ELF-1 (cell line): ENCODE results near the gene INF2.
"Not testable (repeated sequence)": the region's sequence is repeated elsewhere in the genome, so short reads cannot be mapped to it uniquely, and the experiment has no call there.

Source experiments
- DNase-seq: peaks from one replicate; pipeline ENCODE4 v3.0.0-alpha.2; 2016; ENCODE audit warnings: low read depth, low spot score

INF2 gene

DNA sequence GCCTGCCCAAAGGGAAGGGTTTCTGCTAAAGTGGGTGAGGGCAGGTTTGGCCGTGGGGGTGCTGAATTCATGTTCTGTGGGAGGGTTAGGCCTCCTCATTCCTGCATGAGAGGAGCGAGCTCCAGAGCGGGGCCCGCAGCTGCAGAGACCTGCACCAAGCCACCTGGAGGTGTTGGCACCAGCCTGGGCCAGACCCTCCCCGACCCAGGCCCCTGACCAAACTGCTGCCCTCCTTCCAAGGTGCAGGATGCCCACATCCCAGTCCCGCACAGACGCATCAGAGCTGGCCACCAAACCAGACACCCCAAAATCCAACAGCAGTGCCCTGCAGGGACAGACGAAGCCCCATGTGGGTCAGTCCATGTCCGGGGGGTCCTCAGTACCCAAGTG lies 45.2 kb downstream of the INF2 start:
- DNase-seq = no peak

DNA sequence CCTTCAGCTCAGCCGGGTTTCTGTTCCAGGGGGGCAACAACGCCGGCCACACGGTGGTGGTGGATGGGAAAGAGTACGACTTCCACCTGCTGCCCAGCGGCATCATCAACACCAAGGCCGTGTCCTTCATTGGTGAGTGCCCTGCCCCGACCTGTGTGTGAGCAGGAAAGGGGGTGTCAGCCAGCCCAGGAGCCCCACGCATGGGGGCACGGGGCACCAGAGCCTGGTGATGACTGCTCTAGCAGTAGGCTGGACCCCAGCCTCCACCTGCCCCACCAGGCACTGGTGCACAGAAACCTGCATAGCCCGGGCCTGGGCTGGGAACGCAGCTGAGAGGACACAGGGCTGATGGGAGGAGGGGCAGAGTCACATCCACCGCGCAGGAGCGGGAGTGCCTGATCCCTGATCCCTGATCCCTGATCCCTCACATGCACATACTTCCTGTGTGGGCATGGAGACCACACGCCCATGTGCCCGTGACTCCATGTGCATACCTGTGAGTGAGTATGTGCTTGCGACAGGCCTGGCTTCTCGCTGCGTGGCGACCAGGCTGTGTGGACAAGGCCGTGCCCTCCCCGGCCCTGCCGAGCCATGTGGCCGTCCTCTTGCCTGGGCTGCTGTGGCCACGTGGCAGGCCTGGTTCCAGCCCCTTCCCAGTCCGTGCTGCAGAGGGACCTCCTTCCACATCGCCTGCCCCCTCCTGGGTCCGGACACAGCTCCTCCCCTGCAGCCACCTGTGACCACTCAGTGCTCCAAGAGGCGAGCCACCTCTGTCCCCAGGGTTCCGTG lies 45.8 kb downstream of the INF2 start:
- no peak for DNase-seq

DNA sequence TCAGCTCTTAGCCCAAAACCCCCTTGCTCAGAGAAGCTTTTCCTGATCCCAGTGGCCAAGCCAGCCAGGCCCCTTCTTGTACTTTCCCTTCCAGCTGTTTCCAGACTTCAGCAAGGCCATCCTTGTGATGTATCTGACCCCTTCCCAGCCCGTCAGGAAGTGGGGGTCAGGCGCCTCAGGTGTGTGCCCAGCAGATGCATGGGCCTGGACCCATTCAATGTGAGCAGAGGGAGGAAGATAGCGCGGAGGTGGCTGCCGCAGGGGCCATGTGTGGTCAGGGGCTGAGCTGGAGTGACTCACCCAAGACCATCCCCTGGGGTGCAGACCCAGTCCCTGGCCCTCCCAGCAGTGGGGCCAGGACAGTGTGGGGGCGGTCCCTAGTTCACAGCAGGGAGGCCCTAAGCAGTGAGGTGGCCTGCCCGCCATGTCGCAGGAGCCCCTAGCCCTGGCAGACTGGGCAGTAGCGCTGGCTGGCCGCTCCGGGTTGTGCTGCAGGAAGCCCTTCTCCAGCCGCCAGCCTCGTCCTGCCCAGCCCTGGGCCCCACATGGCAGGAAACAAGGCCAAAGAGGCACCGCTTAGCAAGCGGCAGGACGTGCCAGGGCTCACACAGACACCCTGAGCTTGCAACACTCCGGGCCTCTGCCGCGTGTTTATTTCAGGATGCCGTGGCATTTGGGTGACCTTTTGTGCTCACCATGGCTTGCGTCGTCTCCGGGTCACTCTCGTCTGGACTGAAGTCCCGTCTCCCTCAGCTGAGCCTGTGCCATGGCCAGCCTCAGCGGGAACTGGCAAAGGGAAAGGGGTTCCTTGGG lies 46.6 kb downstream of the INF2 start:
- DNase-seq = peak; percentile 23

DNA sequence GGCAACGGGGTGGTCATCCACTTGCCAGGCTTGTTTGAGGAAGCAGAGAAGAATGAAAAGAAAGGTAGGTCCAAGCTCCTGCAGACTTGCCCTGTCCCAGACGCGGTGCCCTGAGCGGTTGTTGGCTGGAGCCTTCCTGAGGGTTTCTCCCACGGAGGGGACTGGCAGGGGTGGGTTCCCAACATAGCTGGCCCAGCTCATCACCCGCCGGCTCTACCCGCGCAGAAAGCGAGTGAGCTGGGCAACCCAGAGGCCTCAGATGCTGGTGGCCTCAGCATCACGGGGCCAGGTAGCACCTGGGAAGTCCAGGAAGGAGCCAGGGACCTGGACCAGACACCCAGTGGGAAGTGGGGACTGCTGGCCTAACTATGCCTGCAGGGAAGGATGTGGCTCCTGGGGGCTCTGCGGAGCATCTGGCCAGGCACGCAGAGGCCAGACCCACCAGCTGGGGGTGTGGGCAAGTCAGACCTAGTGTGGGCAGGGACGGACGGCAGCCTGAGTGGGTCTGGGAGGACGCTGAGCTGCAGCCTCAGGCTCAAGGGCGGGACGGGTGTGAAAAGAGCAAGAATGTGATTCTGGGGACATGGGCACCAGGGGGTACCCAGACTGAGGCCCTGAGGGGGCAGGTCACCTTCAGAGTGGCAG lies 49.1 kb downstream of the INF2 start:
- DNase-seq = no peak

DNA sequence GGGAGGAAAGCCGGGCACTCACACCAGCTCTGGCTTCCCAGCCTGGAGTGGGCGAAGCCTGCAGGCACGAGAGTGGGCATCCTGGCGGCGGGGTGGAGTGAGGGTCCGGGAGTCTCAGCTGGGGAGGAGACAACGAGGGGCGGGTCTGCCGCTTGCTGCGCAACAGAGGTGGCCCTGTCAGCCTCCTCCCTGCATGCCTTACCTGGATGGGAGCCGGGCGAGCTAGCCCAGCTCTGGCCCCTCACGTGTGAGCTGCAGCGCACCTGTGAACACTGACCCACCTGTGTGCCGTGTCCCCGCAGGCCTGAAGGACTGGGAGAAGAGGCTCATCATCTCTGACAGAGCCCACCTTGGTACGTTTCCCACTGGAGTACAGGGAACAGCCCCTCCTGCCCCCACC lies 49.6 kb downstream of the INF2 start:
- DNase-seq = no peak

DNA sequence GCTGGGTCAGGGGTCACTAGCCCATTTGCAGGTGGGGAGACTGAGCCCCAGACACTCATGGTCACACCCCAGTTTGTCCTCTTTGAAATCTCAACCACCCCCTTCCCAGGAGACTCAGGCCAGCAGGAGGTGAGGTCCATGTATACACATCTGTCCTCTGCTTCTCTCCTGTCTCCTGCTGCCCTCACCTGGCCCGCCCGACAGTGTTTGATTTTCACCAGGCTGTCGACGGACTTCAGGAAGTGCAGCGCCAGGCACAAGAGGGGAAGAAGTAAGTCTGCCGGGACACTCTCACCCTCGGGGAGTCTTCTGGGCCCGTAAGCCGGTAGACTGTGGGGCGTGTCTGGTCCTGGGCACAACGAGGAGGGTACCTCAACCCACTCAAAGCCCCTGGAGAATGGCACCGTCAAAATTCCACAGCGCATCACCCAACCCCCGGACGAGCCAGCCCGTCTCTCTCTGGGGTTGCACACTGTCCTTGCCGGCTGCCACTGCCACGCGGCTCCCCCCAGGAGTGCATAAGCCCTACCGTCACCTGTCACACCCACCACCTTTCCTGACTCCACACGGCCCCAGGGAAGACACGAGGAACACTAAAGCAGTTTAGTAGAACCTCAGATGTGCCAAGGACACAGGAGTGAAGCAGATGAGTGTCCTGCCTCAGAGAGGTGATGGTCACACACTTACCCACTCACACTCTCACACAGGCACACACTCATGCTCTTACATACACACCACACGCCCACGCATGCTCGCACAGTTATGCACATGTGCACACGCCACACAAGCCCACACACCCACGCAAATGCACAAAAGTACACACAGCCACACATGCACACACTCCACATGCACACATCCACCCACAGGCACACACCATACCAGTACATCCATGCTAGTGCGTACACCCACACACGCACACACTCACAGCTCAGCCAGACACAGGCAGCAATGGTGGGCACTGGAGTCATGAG lies 50.4 kb downstream of the INF2 start:
- no peak for DNase-seq

DNA sequence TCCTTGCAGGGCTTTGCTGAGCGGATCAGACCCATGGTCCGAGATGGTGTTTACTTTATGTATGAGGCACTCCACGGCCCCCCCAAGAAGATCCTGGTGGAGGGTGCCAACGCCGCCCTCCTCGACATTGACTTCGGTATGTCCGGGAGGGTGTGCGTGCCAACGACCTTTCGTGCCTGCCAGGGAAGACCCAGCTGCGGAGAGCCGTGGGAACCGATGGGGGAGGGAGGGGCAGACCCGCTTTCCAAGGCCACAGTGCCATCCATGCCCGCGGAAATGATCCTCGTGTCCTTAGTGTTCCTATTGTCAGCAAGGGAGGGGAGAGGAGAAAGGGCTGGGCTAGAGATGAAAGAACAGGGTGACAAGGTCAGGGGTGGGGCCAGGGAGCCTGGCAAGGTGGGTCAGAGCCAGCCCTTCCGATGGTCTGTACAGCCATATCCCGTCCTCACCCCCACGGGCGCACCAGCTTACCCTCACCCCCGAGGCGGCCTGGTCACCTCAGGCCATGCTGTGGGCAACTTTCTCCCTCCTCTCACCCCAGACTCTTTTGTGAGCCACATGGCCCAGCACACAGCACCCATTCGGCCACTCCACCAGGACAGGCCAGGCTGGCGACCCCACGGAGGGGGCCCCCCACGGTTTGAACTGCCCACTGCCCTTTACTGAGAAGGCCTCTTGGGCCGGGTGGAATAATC lies 51.8 kb downstream of the INF2 start:
- no peak for DNase-seq

DNA sequence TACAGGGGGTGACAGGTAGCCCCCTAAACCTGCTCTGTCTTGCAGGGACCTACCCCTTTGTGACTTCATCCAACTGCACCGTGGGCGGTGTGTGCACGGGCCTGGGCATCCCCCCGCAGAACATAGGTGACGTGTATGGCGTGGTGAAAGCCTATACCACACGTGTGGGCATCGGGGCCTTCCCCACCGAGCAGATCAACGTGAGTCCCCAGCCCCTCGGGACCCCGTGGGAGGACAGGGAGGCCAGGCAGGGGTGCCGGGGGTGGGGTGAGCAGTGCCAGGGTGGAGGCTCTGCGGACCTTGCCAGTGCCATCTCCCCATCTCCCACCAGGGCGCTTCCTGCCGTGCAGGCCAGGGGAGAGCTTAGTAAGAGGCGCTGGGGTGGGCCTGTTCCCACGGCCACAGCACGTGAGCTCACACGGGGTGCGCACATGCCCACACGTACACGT lies 52.4 kb downstream of the INF2 start:
- DNase-seq = no peak

DNA sequence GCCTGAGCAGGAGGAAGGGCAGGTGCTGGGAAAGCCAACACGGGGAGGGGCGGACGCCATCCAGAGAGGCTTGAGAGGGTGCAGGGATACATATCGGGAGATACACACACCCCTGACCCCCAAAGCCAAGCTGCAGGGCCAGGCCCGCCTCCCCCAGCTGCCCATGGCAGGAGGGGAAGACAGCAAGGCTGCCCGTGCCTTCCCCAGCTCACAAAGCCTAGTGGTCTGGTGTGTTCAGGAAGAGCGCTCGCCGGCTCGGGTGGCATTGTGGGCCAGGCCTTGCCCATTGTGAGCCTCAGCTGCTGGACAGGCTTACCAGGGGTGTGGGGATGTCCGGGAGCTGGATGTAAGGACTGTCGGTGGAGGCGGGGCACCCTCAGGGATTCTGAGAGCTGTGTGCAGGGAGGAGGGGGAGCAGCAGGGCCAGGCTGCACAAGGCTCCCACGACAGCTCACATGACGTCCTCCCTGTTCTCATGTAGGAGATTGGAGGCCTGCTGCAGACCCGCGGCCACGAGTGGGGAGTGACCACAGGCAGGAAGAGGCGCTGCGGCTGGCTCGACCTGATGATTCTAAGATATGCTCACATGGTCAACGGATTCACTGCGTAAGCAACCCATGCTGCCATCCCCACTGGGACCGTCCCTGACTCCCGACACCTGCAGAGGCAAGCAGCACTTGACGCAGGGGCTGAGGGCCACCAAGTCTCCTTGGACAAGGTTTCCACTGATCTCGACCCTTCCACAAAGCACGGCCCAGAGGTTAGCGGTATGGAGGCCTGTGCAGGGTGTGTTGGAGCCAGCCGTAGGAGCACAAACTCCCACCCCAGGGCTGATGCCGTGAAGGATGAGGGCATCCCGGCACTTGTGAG lies 53.4 kb downstream of the INF2 start:
- DNase-seq = no peak

DNA sequence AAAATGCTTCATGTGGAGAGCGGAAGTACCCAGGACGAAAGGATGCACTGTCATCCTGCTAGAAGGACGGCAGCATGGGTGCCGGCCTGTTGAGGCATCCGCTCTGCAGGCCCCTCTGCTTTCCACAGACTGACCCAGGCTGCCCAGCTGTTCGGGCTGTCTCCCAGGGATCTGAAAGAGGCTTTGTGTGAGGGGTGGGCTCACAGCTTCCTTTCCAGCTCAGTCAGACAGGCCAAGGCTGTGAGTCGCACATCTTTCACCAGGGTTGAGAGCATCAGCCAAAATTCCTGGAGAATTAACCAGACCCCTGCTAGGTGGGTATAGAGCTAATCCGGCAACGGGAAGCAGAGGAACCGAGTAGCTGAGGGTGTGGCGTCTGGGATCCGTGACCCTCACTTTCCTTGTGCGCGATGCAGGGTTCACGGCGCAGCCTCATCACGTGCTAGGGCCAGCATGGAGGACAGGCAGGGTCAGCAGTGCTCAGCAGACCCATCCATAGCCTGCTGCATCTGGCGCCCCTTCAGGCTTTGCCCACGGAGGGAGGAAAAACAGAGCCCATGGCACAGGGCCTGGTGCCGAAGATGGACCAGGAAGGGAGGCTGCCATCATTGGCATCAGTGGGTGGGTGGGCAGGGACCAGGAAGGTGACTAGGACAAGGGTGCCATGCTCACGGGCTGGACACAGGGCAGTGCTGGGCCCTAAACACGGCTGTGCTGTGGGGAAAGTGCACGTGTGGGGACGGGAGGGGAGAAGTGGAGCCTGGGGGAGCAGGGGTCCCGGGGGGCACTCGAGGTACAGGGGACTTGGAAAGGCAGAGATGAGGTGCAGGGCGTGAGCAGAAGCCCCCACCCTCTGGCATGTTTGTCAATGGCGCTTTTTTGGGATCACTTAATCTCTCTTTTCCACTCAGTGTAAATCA lies 54.3 kb downstream of the INF2 start:
- DNase-seq = no peak

DNA sequence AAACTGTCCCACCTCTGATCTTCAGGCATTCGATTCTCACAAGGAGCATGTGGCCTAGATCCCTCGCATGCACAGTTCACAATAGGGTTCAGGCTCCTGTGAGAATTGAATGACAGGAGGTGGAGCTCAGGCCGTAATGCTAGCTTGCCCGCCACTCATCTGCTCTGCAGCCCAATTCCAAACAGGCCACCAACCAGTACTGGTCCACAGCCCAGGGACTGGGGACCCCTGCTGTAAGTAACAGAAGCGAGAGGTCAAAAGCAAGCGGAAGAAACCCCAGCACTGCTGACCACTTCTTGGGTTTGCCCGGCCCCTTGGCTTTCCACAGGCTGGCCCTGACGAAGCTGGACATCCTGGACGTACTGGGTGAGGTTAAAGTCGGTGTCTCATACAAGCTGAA lies 55.1 kb downstream of the INF2 start:
- DNase-seq = no peak

DNA sequence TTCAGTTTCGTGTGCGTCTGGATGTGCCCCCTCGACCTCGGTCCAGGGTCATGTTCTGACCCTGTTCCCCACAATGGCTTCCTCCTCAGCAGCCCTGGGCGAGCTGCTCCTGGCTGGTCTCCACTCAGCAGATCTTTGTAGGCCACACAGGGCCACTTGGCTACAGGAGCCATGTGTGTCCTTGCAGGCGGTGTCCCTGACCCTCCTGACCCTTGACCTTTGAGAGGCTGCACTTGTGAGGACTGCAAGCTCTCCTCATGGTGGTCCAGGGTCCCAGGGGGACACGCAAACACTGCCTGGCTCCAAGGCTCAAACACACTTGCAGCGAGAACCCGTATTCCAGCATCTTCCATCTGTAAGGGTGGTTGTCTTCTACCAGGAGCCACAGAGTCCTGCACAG lies 56.0 kb downstream of the INF2 start:
- no peak for DNase-seq

DNA sequence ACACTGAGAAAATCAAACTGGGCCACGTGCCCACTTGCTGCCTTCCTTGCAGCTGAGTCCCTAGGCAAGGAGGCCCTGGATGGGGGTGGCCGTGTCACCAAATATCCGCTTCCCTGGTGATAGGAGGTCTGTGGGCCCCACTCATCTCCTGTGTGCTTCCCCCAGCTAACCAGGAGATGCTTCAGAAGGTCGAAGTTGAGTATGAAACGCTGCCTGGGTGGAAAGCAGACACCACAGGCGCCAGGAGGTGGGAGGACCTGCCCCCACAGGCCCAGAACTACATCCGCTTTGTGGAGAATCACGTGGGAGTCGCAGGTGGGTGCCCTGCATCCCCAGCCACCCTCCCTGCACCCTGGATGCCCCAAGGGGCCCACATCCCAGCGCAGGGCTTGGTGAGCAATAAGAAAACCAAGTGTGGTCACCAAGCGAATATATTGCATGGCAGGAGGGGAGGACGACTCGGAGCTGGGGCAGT lies 56.7 kb downstream of the INF2 start:
- no peak for DNase-seq

DNA sequence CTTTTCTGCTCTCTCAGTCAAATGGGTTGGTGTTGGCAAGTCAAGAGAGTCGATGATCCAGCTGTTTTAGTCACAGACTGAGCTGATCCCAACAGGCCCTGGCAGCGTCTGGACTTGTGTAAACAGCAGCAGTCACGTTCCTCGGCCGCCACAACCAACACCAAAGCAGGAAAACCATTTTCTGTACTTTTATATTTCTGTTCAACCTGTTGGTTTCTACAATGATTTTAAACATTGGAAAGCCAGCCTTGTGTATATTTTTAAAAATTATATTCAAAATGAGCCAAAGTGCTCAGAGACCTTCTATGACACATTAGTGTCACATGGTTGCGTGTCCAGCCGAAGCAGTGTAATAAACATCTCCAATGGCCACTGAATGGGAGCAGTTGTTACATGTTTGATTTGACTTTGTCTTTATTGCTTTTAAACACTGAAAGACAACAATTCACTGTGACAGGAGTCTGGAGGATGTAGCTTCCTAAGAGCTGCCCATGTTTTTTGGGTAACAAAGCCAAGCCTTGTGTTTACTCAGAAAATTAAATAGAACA lies 57.6 kb downstream of the INF2 start:
- DNase-seq = no peak

DNA sequence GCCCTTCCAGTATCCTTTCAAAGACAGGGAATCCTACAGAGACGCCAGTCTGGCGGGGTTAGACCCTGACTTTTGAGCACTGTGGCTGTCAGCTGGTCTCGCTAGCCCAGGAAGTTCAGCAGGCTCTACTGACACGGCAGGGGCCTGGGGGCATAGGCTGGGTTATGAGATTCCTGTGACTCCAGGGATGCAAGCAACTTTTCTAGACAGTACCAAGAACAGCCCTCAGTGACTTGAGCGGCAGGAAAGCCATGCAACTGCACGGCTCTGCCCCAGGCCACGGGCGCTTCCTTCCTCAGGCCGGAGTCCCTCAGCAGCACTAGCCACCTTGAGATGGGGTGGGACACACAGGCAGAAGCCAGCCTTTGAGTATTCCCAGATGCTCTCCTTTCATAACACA lies 58.5 kb downstream of the INF2 start:
- peak; percentile 71 for DNase-seq

DNA sequence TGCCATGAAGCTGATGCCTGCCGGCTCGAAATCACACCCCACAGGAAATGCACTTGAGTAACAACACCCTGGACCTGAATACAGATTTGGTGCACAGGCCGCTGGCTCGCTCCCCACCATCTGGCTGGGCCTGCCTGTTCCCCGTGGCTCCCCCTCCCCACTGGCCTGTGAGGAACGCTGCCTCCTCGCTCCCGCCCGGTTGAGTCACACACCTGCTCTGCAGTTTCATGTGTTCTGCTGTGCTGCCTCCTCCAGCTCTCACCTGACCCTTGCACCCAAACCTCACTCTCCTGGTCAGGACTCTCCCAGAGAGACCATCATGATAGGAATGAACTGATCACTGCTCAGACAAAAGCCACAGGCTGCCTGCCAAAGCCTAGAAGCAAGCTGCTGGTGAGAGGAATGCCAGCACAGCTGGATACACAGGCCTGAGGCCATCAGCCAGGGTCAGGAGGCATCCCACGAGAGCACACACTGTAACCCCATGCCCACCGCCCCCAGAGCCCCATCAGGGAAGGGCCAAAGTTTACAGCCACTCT lies 59.8 kb downstream of the INF2 start:
- DNase-seq = peak; percentile 83

DNA sequence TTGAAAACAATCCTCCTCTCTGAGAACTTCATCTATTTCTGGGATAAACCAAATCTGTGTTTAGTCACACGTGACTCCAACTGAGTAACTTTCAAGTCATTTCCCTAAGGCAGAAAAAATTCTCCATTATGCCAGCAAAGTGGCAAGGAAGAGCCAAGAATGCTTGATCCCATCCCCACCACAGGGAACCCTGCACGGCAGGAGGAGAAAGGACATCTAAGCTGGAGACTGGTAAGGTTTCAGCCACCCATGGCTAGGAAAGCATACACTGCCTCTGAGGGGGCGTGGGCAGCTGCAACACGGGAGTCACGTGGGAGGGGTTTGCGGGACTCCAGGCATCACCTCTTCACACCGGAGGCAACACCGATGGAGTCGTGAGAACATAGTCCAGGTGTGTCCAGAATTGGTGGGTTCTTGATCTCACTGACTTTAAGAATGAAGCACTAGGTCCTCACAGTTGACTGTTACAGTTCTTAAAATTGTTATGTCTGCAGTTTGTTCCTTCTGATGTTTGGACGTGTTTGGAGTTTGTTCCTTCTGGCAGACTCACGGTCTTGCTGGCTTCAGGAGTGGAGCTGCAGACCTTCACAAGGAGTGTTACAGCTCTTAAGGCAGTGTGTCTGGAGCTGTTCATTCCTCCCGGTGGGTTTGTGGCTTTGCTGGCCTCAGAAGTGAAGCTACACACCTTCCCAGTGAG lies 60.8 kb downstream of the INF2 start:
- no peak for DNase-seq

DNA sequence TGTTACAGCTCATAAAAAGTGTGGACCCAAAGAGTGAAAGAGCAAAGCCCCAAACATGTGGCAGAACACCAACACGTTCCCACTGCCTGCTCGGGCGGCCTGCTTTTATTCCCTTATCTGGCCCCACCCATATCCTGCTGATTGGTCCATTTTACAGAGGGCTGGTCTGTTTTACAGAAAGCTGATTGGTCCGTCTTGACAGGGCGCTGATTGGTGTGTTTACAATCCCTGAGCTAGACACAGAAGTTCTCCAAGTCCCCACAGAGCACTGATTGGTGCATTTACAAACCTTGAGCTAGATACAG lies 61.3 kb downstream of the INF2 start:
- DNase-seq = not testable (repeated sequence)
